K562 (cell line): Measurements from ENCODE around the gene LRRC8C. TPM values are rescaled to one million over a fixed set of nuclear protein-coding genes. Genes with fewer than 3 reads are reported as not detected.

Source experiments
- AFF1 ChIP-seq, 2 experiments: fragments of 450-650 bp; IDR thresholded peaks; 2 replicates each; pipeline ENCODE4 v1.6.1; 2018; ENCODE audit warnings: mild to moderate bottlenecking in 2 of 2, low read depth in 1 of 2; ENCODE audit not compliant: partially characterized antibody in 2 of 2
- ETS2 ChIP-seq: IDR thresholded peaks from 2 replicates; pipeline ENCODE4 v1.6.1; 2016; ENCODE audit warnings: borderline replicate concordance, missing genetic modification characterization, mild to moderate bottlenecking, moderate library complexity, missing compliant biosample characterization; ENCODE audit not compliant: poor library complexity, severe bottlenecking
- GATAD2A ChIP-seq: fragments of 450-650 bp; IDR thresholded peaks from 2 replicates; pipeline ENCODE4 v1.6.1; 2017
- HLTF ChIP-seq: fragments of 450-650 bp; IDR thresholded peaks from 2 replicates; pipeline ENCODE4 v1.6.1; 2016
- KDM4B ChIP-seq, 2 experiments: fragments of 450-650 bp in 1 of 2; sonication (generic) in 1 of 2; IDR thresholded peaks; 2 replicates each; pipeline ENCODE4 v1.6.1; 2016 to 2017; ENCODE audit warnings: borderline replicate concordance in 2 of 2, antibody characterized with exemption in 1 of 2, low read depth in 1 of 2, mild to moderate bottlenecking in 1 of 2
- MCM7 ChIP-seq, 2 experiments: fragments of 450-650 bp; IDR thresholded peaks; 2 replicates each; pipeline ENCODE4 v1.6.1; 2016 to 2018
- PCBP1 ChIP-seq: fragments of 200-400 bp; formaldehyde crosslinking; IDR thresholded peaks from 2 replicates; pipeline ENCODE4 v1.6.1; 2018; ENCODE audit warnings: mild to moderate bottlenecking, low read depth, low read length; ENCODE audit not compliant: poor library complexity, severe bottlenecking
- PPARD ChIP-seq: fragments of 250-450 bp; sonication (Bioruptor Pico); IDR thresholded peaks from 2 replicates; pipeline ENCODE4 v1.8.0; 2022; ENCODE audit warnings: inconsistent platforms, mild to moderate bottlenecking, moderate library complexity
- SMAD4 ChIP-seq: fragments of 250-450 bp; sonication (Bioruptor Pico); conservative IDR thresholded peaks from 2 replicates; pipeline ENCODE4 v1.8.0; 2021; ENCODE audit warnings: inconsistent platforms, mild to moderate bottlenecking, moderate library complexity
- polyA plus RNA-seq, 8 experiments: library from polyadenylated mRNA; depleted of rRNA in 4 of 8; stranded (reverse) in 5 of 8; unstranded in 3 of 8; fragments of >200 nt; fragmentation: Nextera tagmentation in 2 of 8; fragmentation: Illumina TruSeq in 1 of 8; extraction: Ambion mirVana in 2 of 8; extraction: Trizol in 1 of 8; gene quantifications; 2 replicates each; pipeline versions ENCODE4 v1.2.1 to v1.2.3, GENCODE V29; 2011 to 2014; ENCODE audit warnings: inconsistent platforms in 1 of 8, missing spikeins in 1 of 8
- total RNA-seq, 7 experiments: library from RNA; depleted of rRNA in 6 of 7; stranded (reverse); fragments of >200 nt in 6 of 7; fragmentation: Illumina TruSeq in 2 of 7; extraction: Trizol in 2 of 7; gene quantifications; 2 replicates each; pipeline versions ENCODE4 v1.2.1 to v1.2.3, GENCODE V29; 2011 to 2021; ENCODE audit warnings: low replicate concordance in 1 of 7
- TF ChIP-seq, protein P1 (sequence below), 2 experiments: fragments of 450-650 bp in 1 of 2; sonication (generic) in 1 of 2; formaldehyde crosslinking in 1 of 2; IDR thresholded peaks in 1 of 2; conservative IDR thresholded peaks in 1 of 2; 2 replicates each; pipeline versions ENCODE4 v1.6.1 to v1.8.1; 2016 to 2023; ENCODE audit warnings: mild to moderate bottlenecking in 2 of 2, moderate library complexity in 2 of 2, inconsistent platforms in 1 of 2, missing genetic modification reagents in 1 of 2
- TF ChIP-seq, protein P2 (sequence below), 2 experiments: fragments of 450-650 bp; IDR thresholded peaks; 2 replicates each; pipeline ENCODE4 v1.6.1; 2016; ENCODE audit warnings: mild to moderate bottlenecking in 2 of 2, borderline replicate concordance in 1 of 2, low read depth in 1 of 2, moderate library complexity in 1 of 2
- TF ChIP-seq, protein P3 (sequence below): fragments of 450-650 bp; IDR thresholded peaks from 2 replicates; pipeline ENCODE4 v1.6.1; 2016

The LRRC8C gene
- total and polyA plus RNA-seq, 9 of the 15 experiments (the other 6 are each of a cell fraction or from before 2014, with no cell fraction given), result 1.00 to 12.5 (median 4.5) TPM

DNA sequence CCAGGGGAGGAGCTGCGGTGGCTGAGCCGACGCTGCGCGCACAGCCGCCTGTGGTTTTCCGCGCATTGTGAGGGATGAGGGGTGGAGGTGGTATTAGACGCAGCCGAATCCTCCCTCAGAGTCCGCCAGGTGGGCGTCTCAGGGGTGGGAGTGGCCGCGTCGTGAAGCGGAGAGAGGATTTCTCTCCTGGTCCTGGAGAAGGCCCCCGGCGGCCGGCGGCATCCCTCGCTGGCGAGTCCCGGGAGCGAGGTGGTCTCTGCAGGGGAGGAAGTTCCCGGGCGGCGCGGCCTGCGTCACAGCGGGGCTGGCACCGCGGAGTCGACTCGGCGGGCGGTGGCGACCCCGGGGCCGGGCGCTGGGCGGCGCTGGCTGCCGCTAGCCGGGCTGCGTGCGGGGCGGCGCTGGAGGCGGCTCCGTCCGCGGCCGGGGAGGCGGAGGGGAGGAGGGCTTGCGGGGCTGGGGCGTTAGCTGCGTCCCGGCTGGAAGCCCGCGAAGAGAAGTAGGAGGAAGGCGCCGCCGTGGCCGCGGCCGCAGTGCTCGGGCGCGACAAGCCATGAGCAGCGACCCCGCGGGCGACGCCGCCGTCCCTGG is at the start of gene LRRC8C (continued):
- TF ChIP-seq, protein P1, sequence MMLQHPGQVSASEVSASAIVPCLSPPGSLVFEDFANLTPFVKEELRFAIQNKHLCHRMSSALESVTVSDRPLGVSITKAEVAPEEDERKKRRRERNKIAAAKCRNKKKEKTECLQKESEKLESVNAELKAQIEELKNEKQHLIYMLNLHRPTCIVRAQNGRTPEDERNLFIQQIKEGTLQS (IDR thresholded peaks at IDR 0.05), result no peak
- TF ChIP-seq, protein P1 (CRISPR knock-in tag; conservative IDR thresholded peaks at IDR 0.05), result no peak
- TF ChIP-seq MCM7 (IDR thresholded peaks at IDR 0.05) (no peak), SMAD4 (CRISPR knock-in tag) (peak; percentile 47), KDM4B (IDR thresholded peaks at IDR 0.05; ENCODE audit: borderline replicate concordance in 2 of 2, low read depth in 1 of 2) (no peak), PCBP1 (peak; percentile 96), PPARD (CRISPR knock-in tag) (no peak), AFF1 (IDR thresholded peaks at IDR 0.05; ENCODE audit: low read depth in 1 of 2, partially characterized antibody in 2 of 2) (no peak), GATAD2A (peak; percentile 23; the same call in 1 of the 2 replicates), HLTF (no peak), ETS2 (tag) (no peak)
- TF ChIP-seq, protein P2, sequence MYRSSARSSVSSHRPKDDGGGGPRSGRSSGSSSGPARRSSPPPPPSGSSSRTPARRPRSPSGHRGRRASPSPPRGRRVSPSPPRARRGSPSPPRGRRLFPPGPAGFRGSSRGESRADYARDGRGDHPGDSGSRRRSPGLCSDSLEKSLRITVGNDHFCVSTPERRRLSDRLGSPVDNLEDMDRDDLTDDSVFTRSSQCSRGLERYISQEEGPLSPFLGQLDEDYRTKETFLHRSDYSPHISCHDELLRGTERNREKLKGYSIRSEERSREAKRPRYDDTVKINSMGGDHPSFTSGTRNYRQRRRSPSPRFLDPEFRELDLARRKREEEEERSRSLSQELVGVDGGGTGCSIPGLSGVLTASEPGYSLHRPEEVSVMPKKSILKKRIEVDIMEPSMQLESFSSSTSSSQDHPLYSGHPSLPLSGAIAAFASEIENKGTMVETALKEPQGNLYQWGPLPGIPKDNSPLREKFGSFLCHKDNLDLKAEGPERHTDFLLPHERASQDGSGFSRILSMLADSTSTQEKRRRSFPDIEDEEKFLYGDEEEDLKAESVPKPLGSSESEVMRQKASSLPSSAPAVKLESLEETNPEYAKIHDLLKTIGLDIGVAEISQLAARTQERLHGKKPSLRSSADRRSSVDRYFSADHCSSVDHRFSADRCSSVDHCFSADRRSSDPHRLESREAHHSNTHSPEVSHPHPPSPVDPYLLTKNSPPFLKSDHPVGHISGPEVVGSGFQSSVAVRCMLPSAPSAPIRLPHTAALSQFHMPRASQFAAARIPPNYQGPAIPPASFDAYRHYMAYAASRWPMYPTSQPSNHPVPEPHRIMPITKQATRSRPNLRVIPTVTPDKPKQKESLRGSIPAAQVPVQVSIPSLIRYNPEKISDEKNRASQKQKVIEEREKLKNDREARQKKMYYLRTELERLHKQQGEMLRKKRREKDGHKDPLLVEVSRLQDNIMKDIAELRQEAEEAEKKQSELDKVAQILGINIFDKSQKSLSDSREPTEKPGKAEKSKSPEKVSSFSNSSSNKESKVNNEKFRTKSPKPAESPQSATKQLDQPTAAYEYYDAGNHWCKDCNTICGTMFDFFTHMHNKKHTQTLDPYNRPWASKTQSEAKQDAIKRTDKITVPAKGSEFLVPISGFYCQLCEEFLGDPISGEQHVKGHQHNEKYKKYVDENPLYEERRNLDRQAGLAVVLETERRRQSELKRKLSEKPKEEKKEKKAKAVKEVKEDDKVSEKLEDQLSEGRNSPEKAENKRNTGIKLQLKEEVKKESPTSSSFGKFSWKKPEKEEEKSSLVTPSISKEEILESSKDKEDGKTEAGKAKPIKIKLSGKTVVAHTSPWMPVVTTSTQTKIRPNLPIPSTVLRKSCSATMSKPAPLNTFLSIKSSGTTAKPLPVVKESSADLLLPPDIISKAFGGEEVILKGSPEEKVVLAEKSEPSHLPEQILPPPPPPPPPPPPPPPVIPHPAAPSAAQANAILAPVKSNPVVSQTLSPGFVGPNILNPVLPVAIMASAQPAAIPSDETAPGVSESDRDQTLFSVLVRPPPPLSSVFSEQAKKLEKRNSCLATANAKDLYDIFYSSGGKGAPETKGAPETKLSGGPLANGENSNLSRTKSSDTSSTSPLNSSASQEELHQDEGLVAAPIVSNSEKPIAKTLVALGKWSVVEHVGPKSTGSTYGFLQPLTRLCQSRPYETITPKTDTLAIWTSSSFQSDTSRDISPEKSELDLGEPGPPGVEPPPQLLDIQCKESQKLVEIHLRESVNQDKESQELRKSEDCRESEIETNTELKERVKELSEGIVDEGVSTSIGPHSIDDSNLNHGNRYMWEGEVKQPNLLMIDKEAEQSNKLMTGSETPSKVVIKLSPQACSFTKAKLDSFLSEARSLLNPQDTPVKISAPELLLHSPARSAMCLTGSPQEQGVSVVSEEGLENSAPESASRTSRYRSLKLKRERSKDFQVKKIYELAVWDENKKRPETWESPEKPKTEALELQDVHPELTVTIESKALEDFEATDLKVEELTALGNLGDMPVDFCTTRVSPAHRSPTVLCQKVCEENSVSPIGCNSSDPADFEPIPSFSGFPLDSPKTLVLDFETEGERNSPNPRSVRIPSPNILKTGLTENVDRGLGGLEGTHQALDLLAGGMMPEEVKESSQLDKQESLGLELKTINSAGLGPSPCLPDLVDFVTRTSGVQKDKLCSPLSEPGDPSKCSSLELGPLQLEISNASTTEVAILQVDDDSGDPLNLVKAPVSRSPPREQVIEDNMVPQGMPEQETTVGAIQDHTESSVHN (IDR thresholded peaks at IDR 0.05; ENCODE audit: borderline replicate concordance in 1 of 2, low read depth in 1 of 2), result no peak
- TF ChIP-seq, protein P3, sequence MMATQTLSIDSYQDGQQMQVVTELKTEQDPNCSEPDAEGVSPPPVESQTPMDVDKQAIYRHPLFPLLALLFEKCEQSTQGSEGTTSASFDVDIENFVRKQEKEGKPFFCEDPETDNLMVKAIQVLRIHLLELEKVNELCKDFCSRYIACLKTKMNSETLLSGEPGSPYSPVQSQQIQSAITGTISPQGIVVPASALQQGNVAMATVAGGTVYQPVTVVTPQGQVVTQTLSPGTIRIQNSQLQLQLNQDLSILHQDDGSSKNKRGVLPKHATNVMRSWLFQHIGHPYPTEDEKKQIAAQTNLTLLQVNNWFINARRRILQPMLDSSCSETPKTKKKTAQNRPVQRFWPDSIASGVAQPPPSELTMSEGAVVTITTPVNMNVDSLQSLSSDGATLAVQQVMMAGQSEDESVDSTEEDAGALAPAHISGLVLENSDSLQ, result no peak
